ENCODE results near the gene SCD5. TPM values are rescaled to one million over a fixed set of nuclear protein-coding genes. Genes with fewer than 3 reads are reported as not detected.
"Not testable (repeated sequence)": the region's sequence is repeated elsewhere in the genome, so short reads cannot be mapped to it uniquely, and the experiment has no call there.

SCD5 gene
- total RNA-seq (1 to 10 TPM; 6.2 to 6.3 TPM), polyA plus RNA-seq (2.6 TPM)

DNA sequence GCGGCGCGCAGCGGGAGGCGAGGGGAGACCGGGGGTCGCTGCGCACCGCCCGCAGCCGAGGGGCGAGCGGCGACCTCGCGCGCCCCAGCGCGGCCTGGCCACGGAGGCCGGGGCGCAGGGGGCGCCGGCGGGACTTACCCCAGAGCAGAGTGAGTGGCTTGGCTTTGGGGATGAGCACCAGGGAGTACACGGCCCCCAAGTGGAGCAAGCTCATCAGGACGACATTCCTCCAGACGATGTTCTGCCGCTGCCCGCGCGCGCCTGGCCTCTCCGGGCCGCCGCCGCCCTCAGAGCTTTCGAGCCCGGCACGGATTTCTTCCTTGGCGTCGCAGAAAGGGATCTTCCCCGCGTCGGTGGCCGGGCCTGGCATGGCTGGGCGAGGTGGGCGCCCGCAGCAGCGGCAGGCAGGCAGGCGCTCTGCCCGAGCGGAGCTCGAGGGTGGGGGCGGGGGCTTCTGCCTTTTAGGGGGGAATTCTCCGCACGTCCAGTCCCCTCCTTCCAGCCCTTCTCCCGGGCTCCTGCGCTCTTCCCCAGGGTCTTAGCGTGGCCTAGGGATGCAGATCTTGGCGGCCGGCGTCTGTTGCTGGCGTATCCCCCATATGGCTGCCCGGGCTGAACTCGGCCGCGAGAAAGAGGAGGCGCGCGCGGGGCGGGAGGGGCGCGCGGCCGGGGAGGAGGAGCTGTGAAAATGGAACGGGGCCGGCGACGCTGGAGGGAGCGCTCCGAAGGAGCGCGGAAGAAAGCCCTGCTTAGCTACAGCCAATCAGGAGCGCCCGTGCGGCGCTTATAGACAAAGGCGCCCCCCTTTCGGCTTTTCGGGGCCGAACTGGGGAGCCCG is at the start of gene SCD5:
Gene SCD5, minus strand, starts transcription at position 629 of the 838 bp plus-strand sequence. Its CDS starts 259 bp downstream, at position 370.
- Mint-ChIP-seq H3K36me3 (peaks cover 0 to 4% (median 0%) of the 10 kb centered on the region in 3 donors), H3K4me3 (peak within 1 kb of the TSS; percentile 79 to 95 (median 86)), H3K27ac (peak within 1 kb of the TSS in 6 of 8 donors; percentile 10 to 74 (median 52)), H3K9me3 (no peaks in the 10 kb centered on the region), H3K27me3 (peaks cover 14 to 24% of the 10 kb centered on the region in 2 donors), H3K4me1 (peaks cover 19 to 34% (median 22%) of the 10 kb centered on the region in 3 donors)
- POLR2A ChIA-PET: interaction anchor here (0.5 to 1.0 kb wide), 4 partner anchors 10 to 371 kb away, joined by 3 read pairs; no protein-coding TSS in a partner anchor
- Histone ChIP-seq H3K4me3 (ENCODE audit: low read length) (peak within 1 kb of the TSS; percentile 55), H3K27ac (ENCODE audit: low read depth, low read length) (no peak within 1 kb of the TSS), H3K9me3 (ENCODE audit: low read length) (no peaks in the 10 kb centered on the region), H3K36me3 (ENCODE audit: insufficient read depth, low read length) (no peaks in the 10 kb centered on the region), H3K4me1 (ENCODE audit: insufficient read depth, low read length) (peaks cover 9% of the 10 kb centered on the region), H3K27me3 (ENCODE audit: insufficient read depth, low read length, poor library complexity, severe bottlenecking) (no peaks in the 10 kb centered on the region)
- CTCF ChIA-PET: interaction anchor here (1.4 kb wide), 1 partner anchor 369 kb away, joined by 3 read pairs; no protein-coding TSS in a partner anchor
- DNase-seq: peak; percentile 49 to 78 (median 68)

- peaks cover 47% of the 10 kb centered on the region for H3K36me3 ChIP-seq (ENCODE audit: insufficient read depth, low read length)
- H3K4me1 ChIP-seq (ENCODE audit: insufficient read depth, low read length): no peaks in the 10 kb centered on the region
- Mint-ChIP-seq H3K27me3 (no peaks in the 10 kb centered on the region), H3K36me3 (peaks cover 17 to 75% (median 19%) of the 10 kb centered on the region in 3 donors), H3K9me3 (no peaks in the 10 kb centered on the region), H3K4me1 (no peaks in the 10 kb centered on the region), H3K27ac (no peak overlapping the region), H3K4me3 (no peak overlapping the region)
- H3K27ac ChIP-seq (ENCODE audit: low read depth, low read length): no peak overlapping the region
- H3K27me3 ChIP-seq (ENCODE audit: insufficient read depth, low read length, poor library complexity, severe bottlenecking): no peaks in the 10 kb centered on the region
- no peaks in the 10 kb centered on the region for H3K9me3 ChIP-seq (ENCODE audit: low read length)
- CTCF ChIA-PET: no interaction called here
- POLR2A ChIA-PET: no interaction called here
- no peak overlapping the region for H3K4me3 ChIP-seq (ENCODE audit: low read length)
- no peak for DNase-seq
Observed at GRCh38 chr4:82842593-82842992, 44.0 kb upstream of the SCD5 start.

DNA sequence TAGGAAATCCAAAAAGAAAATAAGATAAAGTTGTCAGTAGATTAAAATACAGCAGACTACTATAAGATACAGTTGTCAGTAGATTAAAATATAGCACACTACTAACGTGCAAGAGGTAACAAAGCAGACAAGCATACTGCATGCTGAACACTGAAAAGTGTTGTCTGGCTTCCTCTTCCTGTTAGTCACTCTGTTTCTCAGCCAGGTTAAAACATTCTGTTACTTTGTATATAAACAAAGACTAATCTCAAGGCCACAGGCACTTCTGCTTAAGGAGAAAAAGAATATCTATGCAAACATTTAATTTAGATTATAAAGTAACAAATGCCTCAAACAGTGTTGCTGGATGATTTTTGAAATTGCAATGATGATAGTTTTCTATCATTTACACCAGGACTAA is 41.0 kb upstream of the SCD5 start:
- Mint-ChIP-seq H3K4me1 (no peaks in the 10 kb centered on the region), H3K27me3 (no peaks in the 10 kb centered on the region), H3K4me3 (no peak overlapping the region), H3K27ac (no peak overlapping the region), H3K36me3 (peaks cover 0 to 69% (median 19%) of the 10 kb centered on the region in 3 donors), H3K9me3 (no peaks in the 10 kb centered on the region)
- ChIA-PET POLR2A (no interaction called here), CTCF (no interaction called here)
- Histone ChIP-seq H3K9me3 (ENCODE audit: low read length) (no peaks in the 10 kb centered on the region), H3K4me1 (ENCODE audit: insufficient read depth, low read length) (no peaks in the 10 kb centered on the region), H3K4me3 (ENCODE audit: low read length) (no peak overlapping the region), H3K27ac (ENCODE audit: low read depth, low read length) (no peak overlapping the region), H3K27me3 (ENCODE audit: insufficient read depth, low read length, poor library complexity, severe bottlenecking) (no peaks in the 10 kb centered on the region), H3K36me3 (ENCODE audit: insufficient read depth, low read length) (peaks cover 32% of the 10 kb centered on the region)
- DNase-seq: no peak

DNA sequence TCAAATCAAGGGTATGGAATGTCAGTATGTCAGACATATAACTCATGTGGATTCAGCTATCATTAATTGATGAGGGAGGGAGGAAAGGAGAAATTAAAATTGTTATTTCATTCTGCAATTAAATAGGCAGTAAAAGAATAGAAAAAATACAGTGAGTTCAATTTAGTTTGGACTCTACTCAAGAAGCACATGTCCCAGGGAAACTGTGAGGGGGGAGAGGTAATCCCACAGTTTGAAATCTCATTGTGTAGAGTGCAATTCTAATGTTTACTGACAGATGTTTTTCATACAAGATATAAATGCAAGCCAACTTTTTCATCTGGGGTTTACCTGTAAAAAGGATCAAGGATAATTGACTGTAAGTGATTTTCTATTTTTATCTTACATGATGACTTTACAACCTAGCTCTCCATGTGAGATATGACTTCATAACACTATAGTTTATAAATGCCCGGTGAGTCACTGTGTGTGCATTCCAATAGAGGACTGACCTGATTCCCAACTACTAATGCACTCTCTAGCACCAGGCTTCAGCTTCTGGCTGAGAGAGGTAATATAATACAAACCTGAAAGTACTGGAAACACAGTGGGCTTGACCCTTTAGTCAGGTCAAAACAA is 35.2 kb upstream of the SCD5 start:
- no peaks in the 10 kb centered on the region for H3K27me3 Mint-ChIP-seq
- peaks cover 18 to 73% (median 23%) of the 10 kb centered on the region in 3 donors for H3K36me3 Mint-ChIP-seq
- POLR2A ChIA-PET: no interaction called here

DNA sequence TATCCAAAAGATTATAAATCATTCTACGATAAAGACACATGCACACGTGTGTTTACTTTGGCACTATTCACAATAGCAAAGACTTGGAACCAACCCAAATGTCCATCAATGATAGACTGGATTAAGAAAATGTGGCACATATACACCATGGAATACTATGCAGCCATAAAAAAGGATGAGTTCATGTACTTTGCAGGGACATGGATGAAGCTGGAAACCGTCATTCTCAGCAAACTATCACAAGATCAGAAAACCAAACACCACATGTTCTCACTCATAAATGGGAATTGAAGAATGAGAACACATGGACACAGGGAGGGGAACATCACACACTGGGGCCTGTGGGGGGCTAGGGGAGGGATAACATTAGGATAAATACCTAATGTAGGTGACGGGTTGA is 34.5 kb upstream of the SCD5 start:
- peaks cover 29% of the 10 kb centered on the region for H3K36me3 ChIP-seq (ENCODE audit: insufficient read depth, low read length)
- DNase-seq; H3K27me3 ChIP-seq (ENCODE audit: insufficient read depth, low read length, poor library complexity, severe bottlenecking); H3K27me3 Mint-ChIP-seq; H3K4me3 ChIP-seq (ENCODE audit: low read length); H3K27ac Mint-ChIP-seq; H3K9me3 Mint-ChIP-seq; CTCF ChIA-PET; POLR2A ChIA-PET; H3K4me3 Mint-ChIP-seq; H3K27ac ChIP-seq (ENCODE audit: low read depth, low read length); H3K4me1 ChIP-seq (ENCODE audit: insufficient read depth, low read length); H3K4me1 Mint-ChIP-seq; H3K9me3 ChIP-seq (ENCODE audit: low read length): not testable (repeated sequence)
- peaks cover 18 to 74% (median 23%) of the 10 kb centered on the region in 3 donors for H3K36me3 Mint-ChIP-seq

More for the DNA sequence above, 35.2 kb upstream of the SCD5 start:
- H3K27me3 ChIP-seq (ENCODE audit: insufficient read depth, low read length, poor library complexity, severe bottlenecking): no peaks in the 10 kb centered on the region
- CTCF ChIA-PET: no interaction called here
- peaks cover 0 to 4% (median 0%) of the 10 kb centered on the region in 3 donors for H3K4me1 Mint-ChIP-seq
- no peak overlapping the region for H3K27ac Mint-ChIP-seq
- H3K36me3 ChIP-seq (ENCODE audit: insufficient read depth, low read length): peaks cover 25% of the 10 kb centered on the region
- no peak overlapping the region for H3K4me3 ChIP-seq (ENCODE audit: low read length)
- peaks cover 0 to 3% (median 0%) of the 10 kb centered on the region in 5 donors for H3K9me3 Mint-ChIP-seq
- no peak overlapping the region for H3K27ac ChIP-seq (ENCODE audit: low read depth, low read length)
- H3K4me1 ChIP-seq (ENCODE audit: insufficient read depth, low read length): no peaks in the 10 kb centered on the region
- H3K4me3 Mint-ChIP-seq: no peak overlapping the region
- H3K9me3 ChIP-seq (ENCODE audit: low read length): no peaks in the 10 kb centered on the region
- DNase-seq: no peak

DNA sequence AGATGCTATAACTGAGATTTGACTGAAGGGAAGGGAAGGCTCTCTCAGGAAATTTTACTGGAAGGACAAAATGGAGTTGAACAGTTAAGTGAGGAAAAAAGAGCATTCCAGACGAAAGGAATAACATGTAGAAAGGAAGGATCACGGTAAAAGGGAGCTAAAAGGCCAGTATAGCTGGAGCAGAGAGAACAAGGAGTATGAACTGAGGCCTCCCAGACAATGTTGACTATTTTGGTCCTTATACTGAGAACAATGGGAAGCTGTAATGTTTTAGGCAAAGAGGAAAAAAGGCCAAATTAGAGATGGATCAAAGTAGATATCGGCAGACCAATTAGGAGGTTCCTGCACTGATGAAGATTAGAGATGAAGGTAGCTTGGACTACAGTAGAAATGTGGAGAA is 26.8 kb upstream of the SCD5 start:
- Mint-ChIP-seq H3K9me3 (no peaks in the 10 kb centered on the region), H3K36me3 (peaks cover 12 to 88% (median 26%) of the 10 kb centered on the region in 3 donors)
- CTCF ChIA-PET: no interaction called here

DNA sequence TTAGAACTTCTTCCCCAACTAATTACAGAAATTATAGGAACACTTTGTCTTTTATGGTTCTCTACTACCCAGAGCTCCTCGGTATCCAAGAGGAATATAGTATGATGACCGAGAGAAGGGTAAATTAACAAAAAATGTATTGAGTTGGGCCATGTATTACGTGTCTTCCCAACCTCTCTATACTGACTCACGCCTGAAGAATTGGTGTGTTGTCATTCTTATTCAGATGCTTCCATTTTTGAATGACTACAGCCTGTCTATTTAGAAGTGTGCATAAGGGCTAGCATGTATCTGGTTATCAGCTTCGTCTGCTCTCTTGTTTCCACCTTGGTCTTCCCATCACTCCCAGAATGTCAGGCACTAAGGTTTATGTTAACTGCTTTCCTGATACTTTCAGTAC is 24.5 kb upstream of the SCD5 start:
- Histone ChIP-seq H3K36me3 (ENCODE audit: insufficient read depth, low read length) (peaks cover 53% of the 10 kb centered on the region), H3K27me3 (ENCODE audit: insufficient read depth, low read length, poor library complexity, severe bottlenecking) (no peaks in the 10 kb centered on the region), H3K27ac (ENCODE audit: low read depth, low read length) (no peak overlapping the region), H3K4me1 (ENCODE audit: insufficient read depth, low read length) (no peaks in the 10 kb centered on the region), H3K4me3 (ENCODE audit: low read length) (no peak overlapping the region), H3K9me3 (ENCODE audit: low read length) (no peaks in the 10 kb centered on the region)
- no peaks in the 10 kb centered on the region for H3K9me3 Mint-ChIP-seq
- H3K36me3 Mint-ChIP-seq: peaks cover 12 to 87% (median 34%) of the 10 kb centered on the region in 3 donors
- H3K4me3 Mint-ChIP-seq: no peak overlapping the region
- no peaks in the 10 kb centered on the region for H3K27me3 Mint-ChIP-seq
- DNase-seq: no peak
- POLR2A ChIA-PET: no interaction called here
- no peaks in the 10 kb centered on the region for H3K4me1 Mint-ChIP-seq
- peak overlapping the region in 1 of 8 donors; percentile 88 for H3K27ac Mint-ChIP-seq
- CTCF ChIA-PET: no interaction called here

More for the DNA sequence above, 26.8 kb upstream of the SCD5 start:
- Histone ChIP-seq H3K4me3 (ENCODE audit: low read length) (no peak overlapping the region), H3K36me3 (ENCODE audit: insufficient read depth, low read length) (peaks cover 47% of the 10 kb centered on the region), H3K9me3 (ENCODE audit: low read length) (no peaks in the 10 kb centered on the region), H3K27ac (ENCODE audit: low read depth, low read length) (no peak overlapping the region), H3K4me1 (ENCODE audit: insufficient read depth, low read length) (no peaks in the 10 kb centered on the region), H3K27me3 (ENCODE audit: insufficient read depth, low read length, poor library complexity, severe bottlenecking) (no peaks in the 10 kb centered on the region)
- Mint-ChIP-seq H3K4me1 (no peaks in the 10 kb centered on the region), H3K27ac (peak overlapping the region in 1 of 8 donors; percentile 57), H3K27me3 (no peaks in the 10 kb centered on the region), H3K4me3 (no peak overlapping the region)
- no peak for DNase-seq
- POLR2A ChIA-PET: no interaction called here

DNA sequence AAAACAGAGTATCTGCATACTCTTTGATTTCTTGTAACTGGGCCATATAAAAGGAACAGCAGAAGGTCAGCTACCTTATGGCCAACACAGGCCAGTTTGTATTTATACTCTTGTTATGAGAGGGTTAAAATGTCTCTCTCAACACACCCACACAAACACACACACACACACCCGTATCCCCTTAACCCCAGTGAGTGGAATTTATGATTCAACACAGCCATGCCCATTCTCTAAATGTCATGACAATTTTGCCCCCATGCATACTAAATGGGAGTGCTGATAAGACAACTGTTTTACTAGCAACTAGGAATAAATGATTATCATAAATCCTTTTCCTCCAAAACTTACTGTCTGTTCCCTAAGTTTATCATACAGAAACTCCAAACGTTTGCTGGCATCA is 22.1 kb upstream of the SCD5 start:
- ChIA-PET POLR2A (no interaction called here), CTCF (no interaction called here)
- no peak overlapping the region for H3K4me3 ChIP-seq (ENCODE audit: low read length)
- Mint-ChIP-seq H3K27ac (peak overlapping the region in 2 of 8 donors; percentile 23 to 29), H3K4me3 (no peak overlapping the region), H3K36me3 (peaks cover 8 to 77% (median 30%) of the 10 kb centered on the region in 3 donors), H3K9me3 (no peaks in the 10 kb centered on the region), H3K4me1 (no peaks in the 10 kb centered on the region), H3K27me3 (no peaks in the 10 kb centered on the region)
- H3K36me3 ChIP-seq (ENCODE audit: insufficient read depth, low read length): peaks cover 35% of the 10 kb centered on the region
- no peaks in the 10 kb centered on the region for H3K27me3 ChIP-seq (ENCODE audit: insufficient read depth, low read length, poor library complexity, severe bottlenecking)
- no peak overlapping the region for H3K27ac ChIP-seq (ENCODE audit: low read depth, low read length)
- H3K9me3 ChIP-seq (ENCODE audit: low read length): no peaks in the 10 kb centered on the region
- no peak for DNase-seq
- no peaks in the 10 kb centered on the region for H3K4me1 ChIP-seq (ENCODE audit: insufficient read depth, low read length)

Measured in CD8-positive, alpha-beta memory T cell (primary cell).